ENCODE results near the gene B4GALT6.

B4GALT6 gene

GRCh38 chr18:31707815-31708214, 23.4 kb upstream of the B4GALT6 start:
- Mint-ChIP-seq H3K9me3 (no peaks in the 10 kb centered on the region), H3K4me3 (no peak overlapping the region), H3K36me3 (ENCODE audit: low read depth) (no peaks in the 10 kb centered on the region), H3K27me3 (ENCODE audit: low read depth) (no peaks in the 10 kb centered on the region), H3K4me1 (ENCODE audit: low read depth) (no peaks in the 10 kb centered on the region), H3K27ac (no peak overlapping the region)

GRCh38 chr18:31702449-31702848, 18.1 kb upstream of the B4GALT6 start:
- no peaks in the 10 kb centered on the region for H3K36me3 Mint-ChIP-seq (ENCODE audit: low read depth)
- H3K4me3 Mint-ChIP-seq: no peak overlapping the region

GRCh38 chr18:31701744-31702143, 17.4 kb upstream of the B4GALT6 start:
- Mint-ChIP-seq H3K36me3 (ENCODE audit: low read depth) (no peaks in the 10 kb centered on the region), H3K27me3 (ENCODE audit: low read depth) (peaks cover 7% of the 10 kb centered on the region), H3K27ac (no peak overlapping the region), H3K9me3 (no peaks in the 10 kb centered on the region), H3K4me1 (ENCODE audit: low read depth) (peaks cover 3% of the 10 kb centered on the region), H3K4me3 (no peak overlapping the region)

More at GRCh38 chr18:31702449-31702848, 18.1 kb upstream of the B4GALT6 start:
- no peaks in the 10 kb centered on the region for H3K9me3 Mint-ChIP-seq
- peaks cover 3% of the 10 kb centered on the region for H3K4me1 Mint-ChIP-seq (ENCODE audit: low read depth)
- H3K27me3 Mint-ChIP-seq (ENCODE audit: low read depth): peaks cover 5% of the 10 kb centered on the region
- no peak overlapping the region for H3K27ac Mint-ChIP-seq

GRCh38 chr18:31700990-31701389, 16.6 kb upstream of the B4GALT6 start:
- Mint-ChIP-seq H3K4me3 (no peak overlapping the region), H3K9me3 (no peaks in the 10 kb centered on the region), H3K27ac (no peak overlapping the region), H3K4me1 (ENCODE audit: low read depth) (peaks cover 3% of the 10 kb centered on the region), H3K36me3 (ENCODE audit: low read depth) (no peaks in the 10 kb centered on the region), H3K27me3 (ENCODE audit: low read depth) (peaks cover 8% of the 10 kb centered on the region)

- Mint-ChIP-seq H3K27ac (no peak overlapping the region), H3K9me3 (no peaks in the 10 kb centered on the region), H3K4me3 (no peak overlapping the region), H3K4me1 (ENCODE audit: low read depth) (peaks cover 3% of the 10 kb centered on the region), H3K27me3 (ENCODE audit: low read depth) (peaks cover 18% of the 10 kb centered on the region), H3K36me3 (ENCODE audit: low read depth) (no peaks in the 10 kb centered on the region)
Measured at GRCh38 chr18:31697351-31698298, 13.2 kb upstream of the B4GALT6 start.

GRCh38 chr18:31695989-31696388, 11.6 kb upstream of the B4GALT6 start:
- H3K4me1 Mint-ChIP-seq (ENCODE audit: low read depth): no peaks in the 10 kb centered on the region
- H3K27me3 Mint-ChIP-seq (ENCODE audit: low read depth): peaks cover 27% of the 10 kb centered on the region
- no peak overlapping the region for H3K4me3 Mint-ChIP-seq
- H3K9me3 Mint-ChIP-seq: no peaks in the 10 kb centered on the region
- H3K27ac Mint-ChIP-seq: no peak overlapping the region
- no peaks in the 10 kb centered on the region for H3K36me3 Mint-ChIP-seq (ENCODE audit: low read depth)

- Mint-ChIP-seq H3K36me3 (ENCODE audit: low read depth) (no peaks in the 10 kb centered on the region), H3K27ac (no peak overlapping the region), H3K4me1 (ENCODE audit: low read depth) (no peaks in the 10 kb centered on the region), H3K9me3 (no peaks in the 10 kb centered on the region), H3K27me3 (ENCODE audit: low read depth) (peaks cover 26% of the 10 kb centered on the region), H3K4me3 (no peak overlapping the region)
Measured at GRCh38 chr18:31694297-31694696, 9.9 kb upstream of the B4GALT6 start.

- H3K36me3 Mint-ChIP-seq (ENCODE audit: low read depth): peaks cover 3% of the 10 kb centered on the region
- H3K9me3 Mint-ChIP-seq: no peaks in the 10 kb centered on the region
- H3K27ac Mint-ChIP-seq: no peak overlapping the region
- H3K4me1 Mint-ChIP-seq (ENCODE audit: low read depth): peaks cover 9% of the 10 kb centered on the region
- peaks cover 47% of the 10 kb centered on the region for H3K27me3 Mint-ChIP-seq (ENCODE audit: low read depth)
- no peak overlapping the region for H3K4me3 Mint-ChIP-seq
Measured at GRCh38 chr18:31688606-31689005, 4.2 kb upstream of the B4GALT6 start.

- Mint-ChIP-seq H3K9me3 (no peaks in the 10 kb centered on the region), H3K4me1 (ENCODE audit: low read depth) (peaks cover 9% of the 10 kb centered on the region), H3K4me3 (no peak overlapping the region), H3K27ac (no peak overlapping the region), H3K27me3 (ENCODE audit: low read depth) (peaks cover 52% of the 10 kb centered on the region), H3K36me3 (ENCODE audit: low read depth) (peaks cover 3% of the 10 kb centered on the region)
Measured at GRCh38 chr18:31686986-31687928, 2.9 kb upstream of the B4GALT6 start.

- Mint-ChIP-seq H3K9me3 (no peaks in the 10 kb centered on the region), H3K4me3 (no peak overlapping the region), H3K4me1 (ENCODE audit: low read depth) (peaks cover 9% of the 10 kb centered on the region), H3K27me3 (ENCODE audit: low read depth) (peaks cover 55% of the 10 kb centered on the region), H3K27ac (no peak overlapping the region), H3K36me3 (ENCODE audit: low read depth) (peaks cover 3% of the 10 kb centered on the region)
Measured at GRCh38 chr18:31686572-31686971, 2.2 kb upstream of the B4GALT6 start.

- Mint-ChIP-seq H3K9me3 (no peaks in the 10 kb centered on the region), H3K4me3 (peak overlapping the region; percentile 76), H3K36me3 (ENCODE audit: low read depth) (peaks cover 3% of the 10 kb centered on the region), H3K27me3 (ENCODE audit: low read depth) (peaks cover 59% of the 10 kb centered on the region), H3K4me1 (ENCODE audit: low read depth) (peaks cover 9% of the 10 kb centered on the region), H3K27ac (no peak overlapping the region)
Measured at GRCh38 chr18:31685097-31686082, 1.0 kb upstream of the B4GALT6 start.

GRCh38 chr18:31683968-31684278, 458 bp downstream of the B4GALT6 start:
- H3K9me3 Mint-ChIP-seq: no peaks in the 10 kb centered on the region
- H3K27me3 Mint-ChIP-seq (ENCODE audit: low read depth): peaks cover 68% of the 10 kb centered on the region
- peak overlapping the region; percentile 74 for H3K27ac Mint-ChIP-seq

GRCh38 chr18:31683106-31683505, 1.3 kb downstream of the B4GALT6 start:
- Mint-ChIP-seq H3K9me3 (no peaks in the 10 kb centered on the region), H3K27me3 (ENCODE audit: low read depth) (peaks cover 73% of the 10 kb centered on the region), H3K27ac (no peak overlapping the region), H3K4me1 (ENCODE audit: low read depth) (peaks cover 9% of the 10 kb centered on the region), H3K36me3 (ENCODE audit: low read depth) (peaks cover 3% of the 10 kb centered on the region), H3K4me3 (no peak overlapping the region)

More at GRCh38 chr18:31683968-31684278, 458 bp downstream of the B4GALT6 start:
- Mint-ChIP-seq H3K4me1 (ENCODE audit: low read depth) (peaks cover 9% of the 10 kb centered on the region), H3K4me3 (peak overlapping the region; percentile 92), H3K36me3 (ENCODE audit: low read depth) (peaks cover 3% of the 10 kb centered on the region)

Measured in T-helper 1 cell treated with Interleukin-12 subunit alpha and Interleukin-12 subunit beta and Interleukin-4 antibody, amounts not matched to agents 30 μg/mL and 1 μg/mL, for 36 hours (primary cell).